Measurements from ENCODE around the gene RNF26. TPM values are rescaled to one million over a fixed set of nuclear protein-coding genes. Genes with fewer than 3 reads are reported as not detected.

RNF26 gene
- total RNA-seq, 1 experiment from 2014 or later = 69.0 TPM

GRCh38 chr11:119368121-119369034 lies 34.1 kb downstream of the RNF26 start:
- DNase-seq (ENCODE audit: low read depth, low spot score) (no peak), ATAC-seq (no peak)
- in situ Hi-C loops (cut with HindIII; ENCODE audit: low pct_unique_long_range_greater_than_20kb, low sequenced_read_pairs) = no loop called here
- POLR2A ChIA-PET = interaction anchor here (0.6 to 1.5 kb wide), 2 partner anchors 15 to 283 kb away, joined by 3 to 4 read pairs; no protein-coding TSS in a partner anchor
- CTCF ChIA-PET = interaction anchor here (0.5 to 1.1 kb wide), 2 partner anchors 12 to 91 kb away, joined by 3 to 4 read pairs; no protein-coding TSS in a partner anchor
- no peak overlapping the region for H3K4me3 ChIP-seq (ENCODE audit: low read depth in 2 of 2, low read length in 2 of 2)
- H3K36me3 ChIP-seq (ENCODE audit: control insufficient read depth, insufficient read depth, low read length) = no peaks in the 10 kb centered on the region
- TF ChIP-seq SIN3A (IDR thresholded peaks at IDR 0.05; ENCODE audit: borderline replicate concordance, insufficient read depth, low read depth, low read length) (no peak), REST (IDR thresholded peaks at IDR 0.05; ENCODE audit: insufficient read depth in 1 of 2, low read depth in 2 of 2, low read length in 1 of 2) (no peak), CTCF (IDR thresholded peaks at IDR 0.05) (no peak), POLR2AphosphoS5 (IDR thresholded peaks at IDR 0.05; ENCODE audit: low read depth, low read length) (no peak), TCF7L2 (IDR thresholded peaks at IDR 0.05; ENCODE audit: low read depth, low read length) (no peak)
- H3K27me3 ChIP-seq (ENCODE audit: control insufficient read depth, insufficient read depth, low read length) = peaks cover 3% of the 10 kb centered on the region; the same call in 1 of the 2 replicates
- H3K9me3 ChIP-seq (ENCODE audit: control insufficient read depth, insufficient read depth, low read depth, low read length) = no peaks in the 10 kb centered on the region
- peaks cover 9% of the 10 kb centered on the region for H3K4me1 ChIP-seq (ENCODE audit: control insufficient read depth, insufficient read depth, low read length)
- intact Hi-C loops (cut with micrococcal nuclease; ENCODE audit: unreplicated experiment) = no loop called here
- BruUV-seq (replicated peaks) = no TSS peak
- H3K27ac ChIP-seq (ENCODE audit: low read length) = no peak overlapping the region

- Histone ChIP-seq H3K36me3 (ENCODE audit: control insufficient read depth, insufficient read depth, low read length) (no peaks in the 10 kb centered on the region), H3K27me3 (ENCODE audit: control insufficient read depth, insufficient read depth, low read length) (peaks cover 3% of the 10 kb centered on the region; the same call in 1 of the 2 replicates), H3K27ac (ENCODE audit: low read length) (no peak overlapping the region), H3K4me1 (ENCODE audit: control insufficient read depth, insufficient read depth, low read length) (peaks cover 9% of the 10 kb centered on the region), H3K9me3 (ENCODE audit: control insufficient read depth, insufficient read depth, low read depth, low read length) (no peaks in the 10 kb centered on the region), H3K4me3 (ENCODE audit: low read depth in 2 of 2, low read length in 2 of 2) (no peak overlapping the region)
- ChIA-PET CTCF (interaction anchor here (0.6 to 1.1 kb wide), 3 partner anchors 13 to 31 kb away, joined by 4 to 5 read pairs (median 4); no protein-coding TSS in a partner anchor), POLR2A (interaction anchor here (0.6 to 1.5 kb wide), 2 partner anchors 14 to 284 kb away, joined by 3 to 4 read pairs; no protein-coding TSS in a partner anchor)
- intact Hi-C loops (cut with micrococcal nuclease; ENCODE audit: unreplicated experiment) (no loop called here), in situ Hi-C loops (cut with HindIII; ENCODE audit: low pct_unique_long_range_greater_than_20kb, low sequenced_read_pairs) (no loop called here)
- DNase-seq (ENCODE audit: low read depth, low spot score) = no peak
- no peak for ATAC-seq
- TF ChIP-seq REST (IDR thresholded peaks at IDR 0.05; ENCODE audit: insufficient read depth in 1 of 2, low read depth in 2 of 2, low read length in 1 of 2) = no peak
- TF ChIP-seq CTCF (IDR thresholded peaks at IDR 0.05) = no peak
- no peak for TF ChIP-seq SIN3A (IDR thresholded peaks at IDR 0.05; ENCODE audit: borderline replicate concordance, insufficient read depth, low read depth, low read length)
- no TSS peak for BruUV-seq (replicated peaks)
These were observed 35.0 kb downstream of the RNF26 start for GRCh38 chr11:119369132-119369925.

Measured in Panc1 (cell line).